K562 (cell line): ENCODE measurements around the gene PLEKHM1. TPM values are rescaled to one million over a fixed set of nuclear protein-coding genes. Genes with fewer than 3 reads are reported as not detected.

Experiments used
- ATAC-seq: fragments of 200-7000 bp; cut with Tn5 transposase; 3 replicates; pipeline ENCODE4 v1.9.1; 2020; ENCODE audit warnings: moderate library complexity
- BruUV-seq: library from RNA; stranded (reverse); fragments of 400-500 nt; replicated peaks from 2 replicates; lab custom pipeline; 2021; lab: Mats Ljungman, UMichigan
- CTCF ChIA-PET: fragments of 300-600 bp; formaldehyde crosslinking; extraction: SDS; loops from one replicate; lab custom pipeline; 2021; ENCODE audit warnings: low intra/inter-chr PET ratio; lab: Yijun Ruan, JAX
- POLR2A ChIA-PET: fragments of 300-600, 350-650 bp; sonication (Branson Sonifier 250); formaldehyde crosslinking; extraction: SDS; loops from one replicate; lab custom pipeline; 2021; ENCODE audit warnings: antibody characterized with exemption, inconsistent platforms; lab: Yijun Ruan, JAX
- DNase-seq, 4 experiments: peaks; one replicate each; pipeline versions ENCODE4 v3.0.0 to v3.0.0-alpha.2; 2011 to 2018; ENCODE audit warnings: low spot score in 3 of 4, mixed read lengths in 3 of 4; ENCODE audit errors: extremely low read depth in 1 of 4
- FAIRE-seq: peaks from 2 replicates; lab custom pipeline; 2011; peaks lifted over from hg19 to GRCh38; lab: Jason Lieb, UNC
- H2AFZ ChIP-seq: 2 replicates; pipeline ENCODE4 v1.6.0; 2011; ENCODE audit warnings: low read depth, low read length, control low read depth, inconsistent platforms
- H3K27ac ChIP-seq: fragments of 200-600 bp; 3 replicates; pipeline ENCODE4 v1.8.0; 2011; ENCODE audit warnings: low read depth, mild to moderate bottlenecking, control low read depth, inconsistent platforms, low read length, moderate library complexity, mixed read lengths; ENCODE audit errors: extremely low read depth
- H3K27me3 ChIP-seq, 2 experiments: fragments of 300-600 bp in 1 of 2; 2 replicates in 1 of 2; 3 replicates in 1 of 2; pipeline versions ENCODE4 v1.6.0 to v1.8.0; 2011; ENCODE audit warnings: inconsistent platforms in 2 of 2, low read length in 2 of 2, mild to moderate bottlenecking in 1 of 2, mixed read lengths in 1 of 2, moderate library complexity in 1 of 2; ENCODE audit not compliant: control insufficient read depth in 2 of 2, insufficient read depth in 2 of 2
- H3K36me3 ChIP-seq: fragments of 300-600 bp; 3 replicates; pipeline ENCODE4 v1.8.0; 2011; ENCODE audit warnings: mild to moderate bottlenecking, low read length, inconsistent platforms; ENCODE audit not compliant: control insufficient read depth, insufficient read depth
- H3K4me1 ChIP-seq, 2 experiments: fragments of 200-600 bp in 1 of 2; replicated peaks in 1 of 2; 2 replicates in 1 of 2; 3 replicates in 1 of 2; pipeline versions ENCODE4 v1.5.1 to v1.8.0; 2011; ENCODE audit warnings: inconsistent platforms in 2 of 2, low read length in 2 of 2, mild to moderate bottlenecking in 1 of 2, mixed read lengths in 1 of 2, moderate library complexity in 1 of 2; ENCODE audit not compliant: control insufficient read depth in 2 of 2, insufficient read depth in 2 of 2
- H3K4me2 ChIP-seq: 2 replicates; pipeline ENCODE4 v1.6.1; 2011; ENCODE audit warnings: low read length, control low read depth, inconsistent platforms, mixed read lengths; ENCODE audit not compliant: insufficient read depth
- H3K4me3 ChIP-seq: fragments of 200-600 bp; sonication (generic), shearing (Covaris generic); 2 replicates; pipeline ENCODE4 v1.5.1; 2016; ENCODE audit warnings: control low read depth, inconsistent platforms
- H3K79me2 ChIP-seq: fragments of 200-600 bp; 3 replicates; pipeline ENCODE4 v1.8.0; 2011; ENCODE audit warnings: low read length, inconsistent platforms; ENCODE audit not compliant: control insufficient read depth, insufficient read depth
- H3K9ac ChIP-seq, 2 experiments: 2 replicates each; pipeline versions ENCODE4 v1.6.0 to v1.6.1; 2011; ENCODE audit warnings: low read depth in 2 of 2, low read length in 2 of 2, control low read depth in 1 of 2, inconsistent platforms in 1 of 2, mild to moderate bottlenecking in 1 of 2, mixed read lengths in 1 of 2; ENCODE audit not compliant: insufficient read depth in 1 of 2
- H3K9me1 ChIP-seq: one replicate; pipeline ENCODE4 v1.6.0; 2011; ENCODE audit warnings: inconsistent platforms, mild to moderate bottlenecking, low read length, moderate library complexity; ENCODE audit not compliant: control insufficient read depth, insufficient read depth
- H3K9me3 ChIP-seq: replicated peaks from 2 replicates; pipeline ENCODE4 v1.5.1; 2011; ENCODE audit warnings: low read depth, low read length, inconsistent platforms; ENCODE audit not compliant: control insufficient read depth, insufficient read depth
- H4K20me1 ChIP-seq: replicated peaks from 2 replicates; pipeline ENCODE4 v1.6.1; 2011; ENCODE audit warnings: low read length, inconsistent platforms, mixed read lengths; ENCODE audit not compliant: control insufficient read depth, insufficient read depth
- BCL6 ChIP-seq: fragments of 250-450 bp; sonication (Bioruptor Pico); IDR thresholded peaks from 2 replicates; pipeline ENCODE4 v1.4.0; 2020
- CHD7 ChIP-seq: fragments of 200-600 bp; sonication (generic); IDR thresholded peaks from one replicate; pipeline ENCODE4 v1.6.1; 2012; ENCODE audit warnings: mild to moderate bottlenecking, low read depth, low read length, inconsistent platforms
- ELF4 ChIP-seq: fragments of 450-650 bp; formaldehyde crosslinking; IDR thresholded peaks from 2 replicates; pipeline ENCODE4 v1.4.0; 2022; ENCODE audit warnings: missing genetic modification characterization
- ETV5 ChIP-seq: sonication (generic); formaldehyde crosslinking; IDR thresholded peaks from 2 replicates; pipeline ENCODE4 v1.4.0; 2020; ENCODE audit warnings: low read depth, mild to moderate bottlenecking, missing genetic modification reagents
- HDAC2 ChIP-seq: fragments of 450-650 bp; IDR thresholded peaks from 2 replicates; pipeline ENCODE4 v1.6.1; 2016; ENCODE audit warnings: mild to moderate bottlenecking
- HDAC6 ChIP-seq: IDR thresholded peaks from 2 replicates; pipeline ENCODE4 v1.6.1; 2012; ENCODE audit warnings: low read depth, mild to moderate bottlenecking, control low read depth, inconsistent platforms, low read length, moderate library complexity
- NCOR1 ChIP-seq: fragments of 450-650 bp; IDR thresholded peaks from 2 replicates; pipeline ENCODE4 v1.6.1; 2016; ENCODE audit warnings: mild to moderate bottlenecking, moderate library complexity
- RAD51 ChIP-seq: fragments of 450-650 bp; IDR thresholded peaks from 2 replicates; pipeline ENCODE4 v1.7.1; 2016; ENCODE audit warnings: low read depth, mild to moderate bottlenecking, borderline replicate concordance
- RBBP5 ChIP-seq: fragments of 200-600 bp; sonication (generic); IDR thresholded peaks from 2 replicates; pipeline ENCODE4 v1.6.1; 2012; ENCODE audit warnings: borderline replicate concordance, mild to moderate bottlenecking, low read length, control low read depth, inconsistent platforms; ENCODE audit not compliant: insufficient read depth, poor library complexity, severe bottlenecking
- RFX5 ChIP-seq: IDR thresholded peaks from 2 replicates; pipeline ENCODE4 v1.6.1; 2011; ENCODE audit warnings: low read depth, mild to moderate bottlenecking, improper control_type of control experiment, low read length
- SAP30 ChIP-seq: fragments of 200-600 bp; sonication (generic); IDR thresholded peaks from 2 replicates; pipeline ENCODE4 v1.6.1; 2012; ENCODE audit warnings: borderline replicate concordance, low read depth, mild to moderate bottlenecking, moderate library complexity, low read length, control low read depth, inconsistent platforms; ENCODE audit not compliant: insufficient read depth, poor library complexity, severe bottlenecking
- WGBS: fragments of 100-300 bp; shearing (Covaris generic); methylation state at CpG from one replicate; pipeline ENCODE4 v1.1.6; 2016; ENCODE audit warnings: low coverage, mixed read lengths; ENCODE audit not compliant: insufficient coverage; ENCODE audit errors: missing lambda C conversion rate; 5-methylcytosine and 5-hydroxymethylcytosine counted together
- in situ Hi-C: fragments of 300-500 bp; cut with MboI; formaldehyde crosslinking; loops from 4 replicates; pipeline ENCODE4 v1.15.0; 2018; ENCODE audit warnings: inconsistent platforms, mixed read lengths
- intact Hi-C: fragments of 100-400 bp; cut with micrococcal nuclease; formaldehyde crosslinking; loops from 2 replicates; pipeline ENCODE4 v1.14.2; 2022
- polyA plus RNA-seq, 8 experiments: library from polyadenylated mRNA; depleted of rRNA in 4 of 8; stranded (reverse) in 5 of 8; unstranded in 3 of 8; fragments of >200 nt; fragmentation: Nextera tagmentation in 2 of 8; fragmentation: Illumina TruSeq in 1 of 8; extraction: Ambion mirVana in 2 of 8; extraction: Trizol in 1 of 8; gene quantifications; 2 replicates each; pipeline versions ENCODE4 v1.2.1 to v1.2.3, GENCODE V29; 2011 to 2014; ENCODE audit warnings: inconsistent platforms in 1 of 8, missing spikeins in 1 of 8
- total RNA-seq, 7 experiments: library from RNA; depleted of rRNA in 6 of 7; stranded (reverse); fragments of >200 nt in 6 of 7; fragmentation: Illumina TruSeq in 2 of 7; extraction: Trizol in 2 of 7; gene quantifications; 2 replicates each; pipeline versions ENCODE4 v1.2.1 to v1.2.3, GENCODE V29; 2011 to 2021; ENCODE audit warnings: low replicate concordance in 1 of 7

The PLEKHM1 gene
- total and polyA plus RNA-seq, 9 of the 15 experiments (the other 6 are each of a cell fraction or from before 2014, with no cell fraction given) = 0.13 to 23.3 (median 5.7) TPM

- Histone ChIP-seq H3K79me2 (no peaks in the 10 kb centered on the region), H3K9me1 (no peaks in the 10 kb centered on the region), H3K27ac (no peak overlapping the region), H3K4me2 (no peak overlapping the region), H4K20me1 (no peaks in the 10 kb centered on the region), H3K36me3 (no peaks in the 10 kb centered on the region), H2AFZ (no peak overlapping the region), H3K27me3 (peaks cover 0 to 4% of the 10 kb centered on the region in 2 experiments; a peak in 1 of 5 replicates), H3K9me3 (no peaks in the 10 kb centered on the region), H3K9ac (peak overlapping the region in 1 of 2 experiments; percentile 28; a peak in 1 of 4 replicates), H3K4me1 (peaks cover 14 to 29% of the 10 kb centered on the region in 2 experiments; a peak in 4 of 5 replicates), H3K4me3 (no peak overlapping the region)
- intact Hi-C loops = loop anchor here (10.0 kb wide), 1 partner anchor 457 kb away; no protein-coding TSS in a partner anchor
- no TSS peak for BruUV-seq
- no peak for FAIRE-seq
- POLR2A ChIA-PET = interaction anchor here (0.7 to 0.9 kb wide), 3 partner anchors 10 to 82 kb away, joined by 3 to 4 read pairs (median 4); no protein-coding TSS in a partner anchor
- CTCF ChIA-PET = no interaction called here
- ATAC-seq = no peak
- no peak for DNase-seq
- WGBS = 34% methylated on average over 5 of the region's 5 CpGs
- in situ Hi-C loops = no loop called here
- TF ChIP-seq HDAC2 (no peak), RFX5 (no peak), HDAC6 (no peak), RBBP5 (no peak), RAD51 (no peak), NCOR1 (no peak), BCL6 (CRISPR knock-in tag) (no peak), CHD7 (no peak), SAP30 (no peak), ETV5 (CRISPR knock-in tag) (no peak), ELF4 (CRISPR knock-in tag) (no peak)
Measured at GRCh38 chr17:45397796-45398195, 92.7 kb downstream of the PLEKHM1 start.
